Neural progenitor cell (in vitro differentiated cells): ENCODE measurements around the gene RPL3. TPM values are rescaled to one million over a fixed set of nuclear protein-coding genes. Genes with fewer than 3 reads are reported as not detected.
A peak's percentile ranks its signal among the peaks of the same experiment; 100 is the strongest.
"Not testable (repeated sequence)": the region's sequence is repeated elsewhere in the genome, so short reads cannot be mapped to it uniquely, and the experiment has no call there.

Experiments used
- DNase-seq: peaks from one replicate; pipeline ENCODE4 v3.0.0-alpha.2; 2016; ENCODE audit warnings: low spot score
- H2AFZ ChIP-seq: fragments of 200-600 bp; sonication (generic); replicated peaks from 2 replicates; pipeline ENCODE4 v1.6.1; 2016; ENCODE audit warnings: antibody characterized with exemption
- H3F3A ChIP-seq: fragments of 200-600 bp; sonication (generic); 2 replicates; pipeline ENCODE4 v1.6.1; 2016; ENCODE audit warnings: antibody characterized with exemption, low read depth
- H3K27ac ChIP-seq: fragments of 200-600 bp; sonication (generic); 2 replicates; pipeline ENCODE4 v1.5.1; 2016; ENCODE audit warnings: mild to moderate bottlenecking
- H3K27me3 ChIP-seq: fragments of 200-600 bp; sonication (generic); 2 replicates; pipeline ENCODE4 v1.6.1; 2016; ENCODE audit warnings: mild to moderate bottlenecking, moderate library complexity
- H3K36me3 ChIP-seq: fragments of 200-600 bp; sonication (generic); 2 replicates; pipeline ENCODE4 v1.5.1; 2016
- H3K4me1 ChIP-seq: fragments of 200-600 bp; sonication (generic); 2 replicates; pipeline ENCODE4 v1.6.1; 2016; ENCODE audit warnings: mixed run types
- H3K4me2 ChIP-seq: fragments of 200-600 bp; sonication (generic); 2 replicates; pipeline ENCODE4 v1.6.1; 2016
- H3K4me3 ChIP-seq: fragments of 200-600 bp; sonication (generic); 2 replicates; pipeline ENCODE4 v1.5.1; 2016
- H3K79me2 ChIP-seq: fragments of 200-600 bp; sonication (generic); 2 replicates; pipeline ENCODE4 v1.6.1; 2016; ENCODE audit warnings: low read depth
- H3K9ac ChIP-seq: fragments of 200-600 bp; sonication (generic); 2 replicates; pipeline ENCODE4 v1.6.1; 2016
- H3K9me3 ChIP-seq: fragments of 200-600 bp; sonication (generic); 2 replicates; pipeline ENCODE4 v1.5.1; 2016; ENCODE audit warnings: low read depth
- H4K20me1 ChIP-seq: fragments of 200-600 bp; sonication (generic); 2 replicates; pipeline ENCODE4 v1.6.1; 2016; ENCODE audit warnings: low read depth
- H3K27ac Mint-ChIP-seq: 3 replicates; pipeline ENCODE4 v1.8.0; 2021; ENCODE audit warnings: mixed read lengths
- H3K27me3 Mint-ChIP-seq: 2 replicates; pipeline ENCODE4 v1.8.0; 2022; ENCODE audit warnings: low read depth, mild to moderate bottlenecking, inconsistent platforms, moderate library complexity, mixed read lengths; ENCODE audit not compliant: insufficient read depth
- H3K36me3 Mint-ChIP-seq: 3 replicates; pipeline ENCODE4 v1.8.0; 2021; ENCODE audit warnings: mixed read lengths
- H3K4me1 Mint-ChIP-seq: 3 replicates; pipeline ENCODE4 v1.8.0; 2021; ENCODE audit warnings: mixed read lengths
- H3K4me3 Mint-ChIP-seq: 3 replicates; pipeline ENCODE4 v1.8.0; 2021; ENCODE audit warnings: mild to moderate bottlenecking, moderate library complexity, mixed read lengths
- H3K9me3 Mint-ChIP-seq: 3 replicates; pipeline ENCODE4 v1.8.0; 2020; ENCODE audit warnings: mixed read lengths
- EZH2 ChIP-seq: fragments of 200-600 bp; sonication (generic); IDR thresholded peaks from 2 replicates; pipeline ENCODE4 v1.6.1; 2017; ENCODE audit warnings: antibody characterized with exemption, mild to moderate bottlenecking, moderate library complexity
- EZH2phosphoT487 ChIP-seq: fragments of 200-600 bp; sonication (generic); IDR thresholded peaks from 2 replicates; pipeline ENCODE4 v1.6.1; 2017; ENCODE audit warnings: antibody characterized with exemption
- total RNA-seq: library from RNA; depleted of rRNA; stranded (reverse); fragments of >200 nt; gene quantifications from 2 replicates; pipeline ENCODE4 v1.2.3, GENCODE V29; 2015; ENCODE audit warnings: low replicate concordance
- TF ChIP-seq, protein P1 (sequence below): fragments of 200-600 bp; sonication (generic); IDR thresholded peaks from 2 replicates; pipeline ENCODE4 v1.5.1; 2017; ENCODE audit warnings: antibody characterized with exemption, mild to moderate bottlenecking

Gene RPL3
- total RNA-seq, 1 donor from 2014 or later, result 3,021 TPM

DNA sequence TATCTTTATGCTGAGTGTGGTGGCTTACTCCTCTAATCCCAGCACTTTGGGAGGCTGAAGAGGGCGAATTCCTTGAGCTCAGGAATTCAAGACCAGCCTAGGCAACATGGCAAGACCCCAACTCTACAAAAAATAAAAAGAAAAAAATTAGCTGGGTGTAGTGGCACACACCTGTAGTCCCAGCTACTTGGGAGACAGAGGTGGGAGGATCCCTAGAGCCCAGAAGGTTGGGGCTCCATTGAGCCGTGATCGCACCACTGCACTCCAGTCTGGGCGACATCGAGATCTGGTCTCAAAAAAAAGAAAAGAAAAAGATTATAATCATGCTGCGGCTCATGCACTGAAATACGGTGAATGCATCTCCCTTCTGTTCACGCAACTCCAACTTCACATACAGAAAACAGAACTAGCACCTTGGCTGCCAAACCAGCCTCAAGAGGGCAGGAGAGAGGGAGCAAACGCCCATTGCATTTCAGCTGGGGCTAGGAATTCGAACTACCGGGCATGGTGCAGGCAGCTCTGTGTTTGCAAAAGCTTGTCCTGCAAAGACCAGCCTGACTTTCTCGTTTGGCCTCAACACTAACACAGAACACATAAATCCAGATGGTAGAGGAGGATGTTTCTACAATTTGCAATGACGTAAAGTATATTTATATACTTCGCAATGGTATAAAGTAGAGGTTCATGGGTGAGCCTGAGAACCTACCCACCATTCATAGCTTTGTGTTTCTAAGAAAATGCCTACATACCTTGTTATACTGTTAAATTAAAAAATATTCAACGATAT is 24.0 kb upstream of the RPL3 start:
- Mint-ChIP-seq H3K27ac (no peak overlapping the region), H3K4me1 (peaks cover 9% of the 10 kb centered on the region), H3K9me3 (no peaks in the 10 kb centered on the region), H3K4me3 (peak overlapping the region; percentile 9), H3K27me3 (no peaks in the 10 kb centered on the region), H3K36me3 (no peaks in the 10 kb centered on the region)
- Histone ChIP-seq H3K9me3 (no peaks in the 10 kb centered on the region), H3K79me2 (no peaks in the 10 kb centered on the region), H3K4me1 (peaks cover 7% of the 10 kb centered on the region), H3K27ac (no peak overlapping the region), H3K4me2 (no peak overlapping the region), H3F3A (peaks cover 8% of the 10 kb centered on the region), H4K20me1 (no peaks in the 10 kb centered on the region), H3K9ac (no peak overlapping the region), H3K36me3 (no peaks in the 10 kb centered on the region), H3K27me3 (peaks cover 7% of the 10 kb centered on the region), H3K4me3 (no peak overlapping the region), H2AFZ (peak overlapping the region; percentile 36)
- TF ChIP-seq EZH2 (no peak), EZH2phosphoT487 (no peak)
- TF ChIP-seq, protein P1, sequence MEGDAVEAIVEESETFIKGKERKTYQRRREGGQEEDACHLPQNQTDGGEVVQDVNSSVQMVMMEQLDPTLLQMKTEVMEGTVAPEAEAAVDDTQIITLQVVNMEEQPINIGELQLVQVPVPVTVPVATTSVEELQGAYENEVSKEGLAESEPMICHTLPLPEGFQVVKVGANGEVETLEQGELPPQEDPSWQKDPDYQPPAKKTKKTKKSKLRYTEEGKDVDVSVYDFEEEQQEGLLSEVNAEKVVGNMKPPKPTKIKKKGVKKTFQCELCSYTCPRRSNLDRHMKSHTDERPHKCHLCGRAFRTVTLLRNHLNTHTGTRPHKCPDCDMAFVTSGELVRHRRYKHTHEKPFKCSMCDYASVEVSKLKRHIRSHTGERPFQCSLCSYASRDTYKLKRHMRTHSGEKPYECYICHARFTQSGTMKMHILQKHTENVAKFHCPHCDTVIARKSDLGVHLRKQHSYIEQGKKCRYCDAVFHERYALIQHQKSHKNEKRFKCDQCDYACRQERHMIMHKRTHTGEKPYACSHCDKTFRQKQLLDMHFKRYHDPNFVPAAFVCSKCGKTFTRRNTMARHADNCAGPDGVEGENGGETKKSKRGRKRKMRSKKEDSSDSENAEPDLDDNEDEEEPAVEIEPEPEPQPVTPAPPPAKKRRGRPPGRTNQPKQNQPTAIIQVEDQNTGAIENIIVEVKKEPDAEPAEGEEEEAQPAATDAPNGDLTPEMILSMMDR, result peak; percentile 76
- DNase-seq, result peak; percentile 75

DNA sequence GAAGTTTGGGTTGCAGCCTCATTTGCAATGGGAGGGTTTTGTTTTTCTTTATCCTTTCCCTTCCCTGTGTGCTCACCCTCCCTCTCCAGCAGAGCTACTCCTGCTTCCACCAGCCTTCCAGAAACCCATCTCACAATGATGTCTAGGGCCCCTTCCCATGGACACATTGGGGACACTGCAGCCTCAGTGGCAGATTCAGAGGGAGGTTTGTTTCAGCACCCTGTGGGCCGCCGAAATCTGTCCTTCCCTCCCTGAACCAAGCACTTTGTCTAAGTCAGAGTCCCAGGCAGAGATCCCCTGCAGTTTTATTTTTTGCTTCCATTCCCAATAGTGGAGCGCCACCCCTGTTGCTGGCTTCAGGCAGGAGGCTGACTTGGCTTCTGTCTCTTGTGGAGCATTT is 21.8 kb upstream of the RPL3 start:
- DNase-seq, result no peak
- H3K9ac ChIP-seq, result no peak overlapping the region
- no peaks in the 10 kb centered on the region for H3K9me3 ChIP-seq
- H3K4me1 ChIP-seq, result peaks cover 7% of the 10 kb centered on the region
- Mint-ChIP-seq H3K27me3 (no peaks in the 10 kb centered on the region), H3K9me3 (no peaks in the 10 kb centered on the region), H3K4me3 (no peak overlapping the region), H3K4me1 (peaks cover 9% of the 10 kb centered on the region), H3K27ac (no peak overlapping the region), H3K36me3 (no peaks in the 10 kb centered on the region)
- H3K4me3 ChIP-seq, result no peak overlapping the region
- TF ChIP-seq EZH2phosphoT487 (no peak), EZH2 (no peak)
- TF ChIP-seq, protein P1, result no peak
- peak overlapping the region; percentile 1 for H3K27ac ChIP-seq
- H3K79me2 ChIP-seq, result no peaks in the 10 kb centered on the region
- peaks cover 7% of the 10 kb centered on the region for H3K27me3 ChIP-seq
- peaks cover 8% of the 10 kb centered on the region for H3F3A ChIP-seq
- peak overlapping the region; percentile 51 for H2AFZ ChIP-seq
- peak overlapping the region; percentile 12 for H3K4me2 ChIP-seq
- no peaks in the 10 kb centered on the region for H3K36me3 ChIP-seq
- H4K20me1 ChIP-seq, result no peaks in the 10 kb centered on the region

DNA sequence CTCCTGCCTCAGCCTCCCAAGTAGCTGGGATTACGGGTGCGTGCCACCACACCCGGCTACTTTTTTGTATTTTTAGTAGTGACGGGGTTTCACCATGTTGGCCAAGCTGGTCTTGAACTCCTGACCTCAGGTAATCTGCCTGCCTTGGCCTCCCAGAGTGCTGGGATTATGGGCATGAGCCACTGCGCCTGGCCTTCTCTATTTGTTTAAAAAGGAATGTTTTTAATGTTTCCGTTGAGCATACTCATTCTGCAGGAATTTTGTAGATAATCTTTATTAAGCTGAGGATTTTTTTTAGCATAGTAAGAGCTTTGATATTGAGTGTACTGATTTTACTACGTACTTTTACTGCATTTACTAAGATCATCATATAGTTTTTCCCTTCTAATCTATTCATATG is 20.4 kb upstream of the RPL3 start:
- not testable (repeated sequence) for H4K20me1 ChIP-seq, H3K4me2 ChIP-seq, H3K27ac ChIP-seq, H3K27ac Mint-ChIP-seq, H3K9ac ChIP-seq, H3K36me3 Mint-ChIP-seq, H3F3A ChIP-seq, H3K9me3 ChIP-seq, H3K36me3 ChIP-seq, H3K27me3 ChIP-seq, H3K4me1 Mint-ChIP-seq, H3K27me3 Mint-ChIP-seq, H3K4me1 ChIP-seq, H3K9me3 Mint-ChIP-seq, H2AFZ ChIP-seq, DNase-seq, H3K4me3 Mint-ChIP-seq, H3K79me2 ChIP-seq, H3K4me3 ChIP-seq

DNA sequence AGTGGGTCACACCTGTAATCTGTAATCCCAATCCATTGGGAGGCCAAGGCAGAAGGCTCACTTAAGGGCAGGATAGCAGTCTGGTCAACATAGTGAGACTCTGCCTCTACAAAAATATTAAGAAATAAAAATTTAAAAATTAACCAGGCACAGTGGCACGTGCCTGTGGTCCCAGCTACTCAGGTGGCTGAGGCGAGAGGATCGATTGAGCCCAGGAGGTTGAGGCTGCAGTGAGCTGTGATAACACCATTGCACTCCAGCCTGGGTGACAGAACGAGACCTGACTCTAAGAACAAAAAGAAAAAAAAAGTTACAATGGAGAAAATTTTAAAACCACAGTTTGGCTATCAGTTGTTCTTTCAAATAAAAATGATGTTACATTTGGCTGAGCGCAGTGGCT is 17.0 kb upstream of the RPL3 start:
- no peaks in the 10 kb centered on the region for H4K20me1 ChIP-seq
- H3K36me3 Mint-ChIP-seq, result no peaks in the 10 kb centered on the region
- no peaks in the 10 kb centered on the region for H3K9me3 ChIP-seq
- H3K9me3 Mint-ChIP-seq, result no peaks in the 10 kb centered on the region
- no peak overlapping the region for H2AFZ ChIP-seq
- peaks cover 13% of the 10 kb centered on the region for H3F3A ChIP-seq
- no peak overlapping the region for H3K4me3 ChIP-seq
- H3K4me3 Mint-ChIP-seq, result no peak overlapping the region
- no peak for TF ChIP-seq EZH2
- TF ChIP-seq, protein P1, result no peak
- no peak for TF ChIP-seq EZH2phosphoT487
- peaks cover 18% of the 10 kb centered on the region for H3K4me1 Mint-ChIP-seq
- no peak overlapping the region for H3K4me2 ChIP-seq
- H3K27ac ChIP-seq, result no peak overlapping the region
- H3K9ac ChIP-seq, result no peak overlapping the region
- no peaks in the 10 kb centered on the region for H3K36me3 ChIP-seq
- peaks cover 3% of the 10 kb centered on the region for H3K27me3 Mint-ChIP-seq
- H3K79me2 ChIP-seq, result no peaks in the 10 kb centered on the region
- H3K27me3 ChIP-seq, result no peaks in the 10 kb centered on the region
- H3K27ac Mint-ChIP-seq, result no peak overlapping the region
- peaks cover 9% of the 10 kb centered on the region for H3K4me1 ChIP-seq
- no peak for DNase-seq
